ENCODE data around the gene SWT1.

DNA sequence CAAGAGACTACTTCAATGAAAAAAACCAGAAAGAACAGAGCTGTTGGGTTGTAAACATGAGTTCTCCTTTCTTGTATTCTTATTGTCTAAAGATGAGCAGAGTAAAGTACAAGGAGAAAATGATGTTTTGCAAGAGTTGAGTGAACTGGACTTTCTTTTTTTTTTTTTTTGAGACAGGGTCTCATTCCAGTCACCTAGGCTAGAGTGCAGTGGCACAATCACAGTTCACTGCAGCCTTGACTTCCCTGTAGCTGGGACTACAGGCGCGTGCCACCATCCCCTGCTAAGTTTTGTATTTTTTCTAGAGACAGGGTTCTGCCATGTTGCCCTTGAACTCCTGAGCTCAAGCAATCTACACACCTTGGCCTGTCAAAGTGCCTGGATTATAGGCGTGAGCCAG is 167.2 kb downstream of the SWT1 start:
- TF ChIP-seq SIN3A (IDR thresholded peaks at IDR 0.05; ENCODE audit: borderline replicate concordance, insufficient read depth, low read length), result no peak
- no peak for TF ChIP-seq POLR2AphosphoS5 (IDR thresholded peaks at IDR 0.05; ENCODE audit: low read depth, low read length)
- no peak for TF ChIP-seq FOXP2 (optimal IDR thresholded peaks at IDR 0.05; ENCODE audit: borderline replicate concordance, extremely low read depth, extremely low read length, insufficient read depth)

Data from PFSK-1 (cell line).